Heart left ventricle (tissue), 16 donors: Measurements from ENCODE around the gene FANCM. TPM values are rescaled to one million over a fixed set of nuclear protein-coding genes. Genes with fewer than 3 reads are reported as not detected.
A peak's percentile ranks its signal among the peaks of the same experiment; 100 is the strongest.
"Not testable (repeated sequence)": the region's sequence is repeated elsewhere in the genome, so short reads cannot be mapped to it uniquely, and the experiment has no call there.

Experiments
- ATAC-seq, 4 donors: fragments of 200-7000 bp; cut with Tn5 transposase; one replicate each; pipeline ENCODE4 v1.9.1; 2020 to 2022; ENCODE audit warnings: moderate library complexity in 4 of 4, mild to moderate bottlenecking in 3 of 4, moderate number of reproducible peaks in 1 of 4
- DNase-seq, 5 donors: peaks; one replicate each; pipeline ENCODE4 v3.0.0-alpha.2; 2020
- H3K27ac ChIP-seq, 12 donors: fragments of 200-600 bp; sonication (generic) in 4 of 12; one replicate each; pipeline versions ENCODE4 v1.5.0 to v1.8.0; 2016 to 2022; ENCODE audit warnings: mild to moderate bottlenecking in 2 of 12
- H3K27me3 ChIP-seq, 9 donors: fragments of 200-600 bp; sonication (generic) in 2 of 9; one replicate each; pipeline versions ENCODE4 v1.5.1 to v1.8.0; 2016 to 2022; ENCODE audit warnings: mild to moderate bottlenecking in 3 of 9
- H3K36me3 ChIP-seq, 9 donors: fragments of 200-600 bp; sonication (generic) in 2 of 9; one replicate each; pipeline versions ENCODE4 v1.5.0 to v1.8.0; 2018 to 2022; ENCODE audit warnings: mild to moderate bottlenecking in 2 of 9
- H3K4me1 ChIP-seq, 12 donors: fragments of 200-600 bp; sonication (generic) in 4 of 12; one replicate each; pipeline versions ENCODE4 v1.5.0 to v1.8.0; 2016 to 2022; ENCODE audit warnings: mild to moderate bottlenecking in 3 of 12
- H3K4me3 ChIP-seq, 12 donors: fragments of 200-600 bp; sonication (generic) in 4 of 12; one replicate each; pipeline versions ENCODE4 v1.5.0 to v1.8.0; 2017 to 2022; ENCODE audit warnings: mild to moderate bottlenecking in 9 of 12, moderate library complexity in 4 of 12
- H3K9me3 ChIP-seq, 12 donors: fragments of 200-600 bp; sonication (generic) in 4 of 12; one replicate each; pipeline versions ENCODE4 v1.5.0 to v1.8.0; 2016 to 2022; ENCODE audit warnings: mild to moderate bottlenecking in 1 of 12
- POLR2A ChIP-seq, 2 donors: fragments of 450-650 bp; IDR thresholded peaks; one replicate each; pipeline ENCODE4 v1.6.1; 2017; ENCODE audit warnings: antibody characterized with exemption in 2 of 2, mild to moderate bottlenecking in 2 of 2, moderate library complexity in 2 of 2
- WGBS, 4 donors: extraction: QIAGEN DNeasy Blood & Tissue Kit in 2 of 4; methylation state at CpG; one replicate each; pipeline versions ENCODE4 v1.1.5 to v1.1.7; 2013 to 2018; 5-methylcytosine and 5-hydroxymethylcytosine counted together
- intact Hi-C, 10 donors: fragments of 100-400 bp; cut with DNase I; formaldehyde crosslinking; loops; one replicate each; pipeline versions ENCODE4 v1.11.1 to v1.14.2; 2022
- polyA plus RNA-seq, 2 donors: library from polyadenylated mRNA; stranded (reverse); fragments of 200-250 nt; gene quantifications; one replicate each; pipeline ENCODE4 v1.2.3, GENCODE V29; 2013
- total RNA-seq, 9 donors: library from RNA; depleted of rRNA in 2 of 9; stranded (reverse); fragments of >200 nt in 2 of 9; fragmentation: NEBNext Ultra II Directional in 3 of 9; extraction: Animal tissue kit (Norgen Biotek cat#: 25700) in 3 of 9; gene quantifications; one replicate each; pipeline versions ENCODE4 v1.1.0 to v1.2.4, GENCODE V29; 2016 to 2023
- TF ChIP-seq, protein P1 (sequence below), 12 donors: fragments of 200-600 bp; sonication (generic) in 4 of 12; IDR thresholded peaks; one replicate each; pipeline versions ENCODE4 v1.5.0 to v1.8.0; 2018 to 2022; ENCODE audit warnings: antibody characterized with exemption in 12 of 12, mild to moderate bottlenecking in 5 of 12
- donor health status: ischemic (EF 13 %, LVEDD 7.1; RV severe dilation, severe dysfunction).
- donor health status: healthy with polysubstance abuse.
- donor health status: DM: no; HTN: yes; CAD: no.
- donor health status: DM: no; HTN: no; CAD: no.
- donor health status: ischemic (EF 25% LVEDD 6.9; RV normal size, moderate dysfunction).
- donor health status: ischemic (EF 25% LVEDD 5.7; RV mildly dilated, moderate dysfunction).
- donor health status: healthy.
- donor health status: DM: yes; HTN: yes; CAD: no.
- donor health status: ischemic (EF 35%, LVEDD 5.7; RV mildly dilated, moderate dysfunction).
- donor health status: nonischemic (EF 11% LVEDD 7.7; RV severe dilation, severe dysfunction).
- donor health status: DM: yes; HTN: yes; CAD: no.
- donor health status: PGD.
- donor health status: ischemic (EF 29% LVEDD 5.4; RV normal size, mild dysfunction).
- donor health status: nonischemic (EF 23%, LVEDD 6.1; RV moderate dilation, normal function).

FANCM gene
- total and polyA plus RNA-seq, 11 donors: 1.4 to 4.5 (median 3.1) TPM

DNA sequence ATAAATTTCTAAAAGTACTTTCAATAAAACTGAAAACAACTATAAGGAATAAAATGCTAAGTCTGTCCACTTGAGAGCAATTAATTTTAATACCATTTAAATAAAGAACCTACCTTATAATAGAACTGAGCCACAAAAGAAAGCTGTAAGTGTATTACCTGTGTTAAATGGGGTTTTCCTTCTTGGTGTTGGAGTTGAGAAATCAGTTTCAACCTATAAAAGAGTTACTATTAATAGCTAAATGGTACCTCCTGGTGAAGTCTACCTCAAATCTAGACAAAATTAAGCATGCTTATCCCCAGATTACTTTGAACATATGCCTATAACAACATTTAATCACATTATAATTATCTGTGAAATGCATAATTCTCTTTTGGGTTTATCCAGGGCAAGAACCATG, 68.5 kb downstream of the FANCM start:
- Histone ChIP-seq H3K4me3 (no peak overlapping the region), H3K27me3 (no peaks in the 10 kb centered on the region), H3K27ac (no peak overlapping the region), H3K9me3 (no peaks in the 10 kb centered on the region), H3K36me3 (peaks cover 0 to 85% (median 41%) of the 10 kb centered on the region in 9 donors), H3K4me1 (no peaks in the 10 kb centered on the region)
- no peak for DNase-seq
- no peak for ATAC-seq
- intact Hi-C loops: no loop called here
- TF ChIP-seq POLR2A (IDR thresholded peaks at IDR 0.05): no peak
- TF ChIP-seq, protein P1, sequence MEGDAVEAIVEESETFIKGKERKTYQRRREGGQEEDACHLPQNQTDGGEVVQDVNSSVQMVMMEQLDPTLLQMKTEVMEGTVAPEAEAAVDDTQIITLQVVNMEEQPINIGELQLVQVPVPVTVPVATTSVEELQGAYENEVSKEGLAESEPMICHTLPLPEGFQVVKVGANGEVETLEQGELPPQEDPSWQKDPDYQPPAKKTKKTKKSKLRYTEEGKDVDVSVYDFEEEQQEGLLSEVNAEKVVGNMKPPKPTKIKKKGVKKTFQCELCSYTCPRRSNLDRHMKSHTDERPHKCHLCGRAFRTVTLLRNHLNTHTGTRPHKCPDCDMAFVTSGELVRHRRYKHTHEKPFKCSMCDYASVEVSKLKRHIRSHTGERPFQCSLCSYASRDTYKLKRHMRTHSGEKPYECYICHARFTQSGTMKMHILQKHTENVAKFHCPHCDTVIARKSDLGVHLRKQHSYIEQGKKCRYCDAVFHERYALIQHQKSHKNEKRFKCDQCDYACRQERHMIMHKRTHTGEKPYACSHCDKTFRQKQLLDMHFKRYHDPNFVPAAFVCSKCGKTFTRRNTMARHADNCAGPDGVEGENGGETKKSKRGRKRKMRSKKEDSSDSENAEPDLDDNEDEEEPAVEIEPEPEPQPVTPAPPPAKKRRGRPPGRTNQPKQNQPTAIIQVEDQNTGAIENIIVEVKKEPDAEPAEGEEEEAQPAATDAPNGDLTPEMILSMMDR (IDR thresholded peaks at IDR 0.05): no peak

DNA sequence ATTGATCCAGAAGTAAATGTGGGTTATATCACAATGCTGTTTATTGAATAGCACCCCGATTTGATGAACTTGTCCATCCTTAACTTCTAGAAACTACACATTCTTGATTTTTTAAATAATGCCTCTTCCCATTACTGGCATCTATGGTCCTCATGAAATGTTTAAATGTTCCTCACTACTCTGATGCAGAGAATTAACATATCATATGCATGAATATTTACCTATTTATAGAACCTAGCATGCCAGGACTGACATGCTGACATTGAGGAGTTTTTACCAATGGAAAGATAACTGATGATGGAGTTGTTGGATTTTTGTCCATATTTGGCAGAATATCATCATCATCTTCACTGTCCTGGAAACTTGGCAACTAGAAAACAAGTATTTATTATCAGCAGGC, 74.4 kb downstream of the FANCM start:
- TF ChIP-seq, protein P1 (IDR thresholded peaks at IDR 0.05): no peak
- no peak for TF ChIP-seq POLR2A (IDR thresholded peaks at IDR 0.05)
- ATAC-seq: no peak
- H3K27me3 ChIP-seq: no peaks in the 10 kb centered on the region
- DNase-seq: no peak
- H3K4me1 ChIP-seq: peaks cover 0 to 12% (median 0%) of the 10 kb centered on the region in 12 donors
- H3K36me3 ChIP-seq: peaks cover 0 to 99% (median 65%) of the 10 kb centered on the region in 9 donors
- H3K9me3 ChIP-seq: no peaks in the 10 kb centered on the region
- intact Hi-C loops: no loop called here
- H3K27ac ChIP-seq: no peak overlapping the region
- 96 to 100% (median 98%) methylated on average over 1 of the region's 1 CpG for WGBS, 4 donors
- H3K4me3 ChIP-seq: no peak overlapping the region

DNA sequence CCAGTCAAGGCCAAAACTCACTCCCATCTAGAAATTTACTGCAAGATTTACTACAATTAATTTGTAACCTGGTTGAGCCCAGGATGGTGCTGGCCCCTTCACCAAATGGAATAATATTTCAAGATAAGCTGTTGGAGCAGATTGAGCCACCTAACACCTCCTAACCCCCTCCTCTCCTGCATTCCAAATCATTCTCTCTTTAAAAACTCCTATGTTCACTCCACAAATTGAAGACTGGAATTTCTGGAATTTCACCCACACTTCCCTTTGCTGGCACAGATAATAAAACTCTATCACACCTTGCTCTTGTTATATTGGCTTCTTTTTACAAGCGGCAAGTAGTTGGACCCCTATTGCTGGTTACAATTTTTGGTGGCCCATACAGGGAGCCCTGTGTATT, 75.6 kb downstream of the FANCM start:
- ATAC-seq (no peak), DNase-seq (no peak)
- Histone ChIP-seq H3K36me3 (peaks cover 0 to 97% (median 63%) of the 10 kb centered on the region in 9 donors), H3K4me3 (no peak overlapping the region), H3K4me1 (peaks cover 0 to 12% (median 0%) of the 10 kb centered on the region in 12 donors), H3K27ac (no peak overlapping the region), H3K27me3 (no peaks in the 10 kb centered on the region), H3K9me3 (no peaks in the 10 kb centered on the region)
- WGBS, 4 donors: 94 to 100% (median 97%) methylated on average over 1 of the region's 1 CpG
- intact Hi-C loops: no loop called here
- TF ChIP-seq, protein P1 (IDR thresholded peaks at IDR 0.05): no peak
- no peak for TF ChIP-seq POLR2A (IDR thresholded peaks at IDR 0.05)

DNA sequence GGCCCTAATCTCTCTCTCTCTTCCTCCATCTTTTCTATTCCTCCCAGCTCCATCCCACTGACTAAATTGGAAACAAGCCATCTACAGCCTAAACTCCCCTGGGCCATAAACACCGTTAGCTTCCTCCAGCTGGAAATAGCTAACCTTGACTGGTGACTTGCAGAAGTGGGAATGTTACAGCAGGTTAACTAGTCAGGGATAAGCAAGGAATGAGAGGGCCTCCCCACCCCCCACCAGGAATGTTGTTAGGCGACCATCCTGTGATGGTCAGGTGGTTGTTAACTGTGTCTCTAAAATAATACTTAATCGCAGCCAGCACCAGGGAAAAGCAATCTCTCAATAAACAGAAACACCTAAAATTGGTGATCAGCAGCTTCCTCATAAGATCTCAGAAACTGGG, 76.5 kb downstream of the FANCM start:
- no peak for DNase-seq
- Histone ChIP-seq H3K4me3 (no peak overlapping the region), H3K27me3 (no peaks in the 10 kb centered on the region), H3K9me3 (no peaks in the 10 kb centered on the region), H3K27ac (no peak overlapping the region), H3K36me3 (peaks cover 0 to 97% (median 63%) of the 10 kb centered on the region in 9 donors), H3K4me1 (peaks cover 0 to 12% (median 0%) of the 10 kb centered on the region in 12 donors)
- TF ChIP-seq, protein P1 (IDR thresholded peaks at IDR 0.05): no peak
- TF ChIP-seq POLR2A (IDR thresholded peaks at IDR 0.05): no peak
- intact Hi-C loops: no loop called here
- peak in 1 of 4 donors; percentile 15 for ATAC-seq
- WGBS, 4 donors: 53 to 62% (median 56%) methylated on average over 3 of the region's 3 CpGs

DNA sequence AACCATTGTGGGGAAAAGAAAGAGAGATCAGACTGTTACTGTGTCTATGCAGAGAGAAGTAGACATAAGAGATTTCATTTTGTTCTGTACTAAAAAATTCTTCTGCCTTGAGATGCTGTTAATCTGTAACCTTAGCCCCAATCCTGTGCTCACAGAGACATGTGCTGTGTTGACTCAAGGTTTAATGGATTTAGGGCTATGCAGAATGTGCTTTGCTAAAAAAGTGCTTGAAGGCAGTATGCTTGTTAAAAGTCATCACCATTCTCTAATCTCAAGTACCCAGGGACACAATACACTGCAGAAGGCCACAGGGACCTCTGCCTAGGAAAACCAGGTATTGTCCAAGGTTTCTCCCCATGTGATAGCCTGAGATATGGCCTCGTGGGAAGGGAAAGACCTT, 78.0 kb downstream of the FANCM start:
- Histone ChIP-seq H3K4me1 (peaks cover 0 to 12% (median 0%) of the 10 kb centered on the region in 12 donors), H3K36me3 (peaks cover 0 to 98% (median 70%) of the 10 kb centered on the region in 9 donors)
- H3K4me3 ChIP-seq, H3K27ac ChIP-seq, H3K27me3 ChIP-seq, ATAC-seq, intact Hi-C loops, DNase-seq, H3K9me3 ChIP-seq: not testable (repeated sequence)
- WGBS, 4 donors: 32 to 54% (median 44%) methylated on average over 1 of the region's 1 CpG

DNA sequence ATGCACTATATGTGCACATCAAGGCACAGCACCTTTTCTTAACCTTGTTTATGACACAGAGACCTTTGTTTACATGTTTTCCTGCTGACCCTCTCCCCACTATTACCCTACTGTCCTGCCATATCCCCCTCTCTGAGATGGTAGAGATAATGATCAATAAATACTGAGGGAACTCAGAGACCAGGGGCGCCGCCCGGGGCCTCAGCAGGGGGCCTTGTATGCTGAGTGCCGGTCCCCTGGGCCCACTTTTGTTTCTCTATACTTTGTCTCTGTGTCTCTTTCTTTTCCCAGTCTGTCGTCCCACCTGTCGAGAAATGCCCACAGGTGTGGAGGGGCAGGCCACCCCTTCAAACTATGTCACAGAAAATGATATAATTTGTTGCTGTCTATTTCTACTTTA, 78.6 kb downstream of the FANCM start:
- H3K27me3 ChIP-seq, ATAC-seq, DNase-seq, H3K9me3 ChIP-seq, H3K4me3 ChIP-seq, H3K27ac ChIP-seq, intact Hi-C loops: not testable (repeated sequence)
- peaks cover 0 to 12% (median 0%) of the 10 kb centered on the region in 12 donors for H3K4me1 ChIP-seq
- WGBS, 4 donors: 96 to 98% (median 97%) methylated on average over 6 of the region's 6 CpGs
- H3K36me3 ChIP-seq: peaks cover 0 to 96% (median 63%) of the 10 kb centered on the region in 9 donors
